Chondrocyte (in vitro differentiated cells): ENCODE measurements around the gene UBLCP1. TPM values are rescaled to one million over a fixed set of nuclear protein-coding genes. Genes with fewer than 3 reads are reported as not detected.

ENCODE experiments used
- DNase-seq: peaks from one replicate; pipeline ENCODE4 v3.0.0; 2021; ENCODE audit warnings: mixed read lengths, low spot score
- H3K27ac Mint-ChIP-seq: one replicate; pipeline ENCODE4 v1.8.0; 2021; ENCODE audit warnings: mild to moderate bottlenecking, moderate library complexity, mixed read lengths; ENCODE audit not compliant: unreplicated experiment
- H3K27me3 Mint-ChIP-seq: 2 replicates; pipeline ENCODE4 v1.8.0; 2021; ENCODE audit warnings: low read depth, mixed read lengths
- H3K36me3 Mint-ChIP-seq: 2 replicates; pipeline ENCODE4 v1.8.0; 2021; ENCODE audit warnings: low read depth, mixed read lengths
- H3K4me1 Mint-ChIP-seq: 2 replicates; pipeline ENCODE4 v1.8.0; 2021; ENCODE audit warnings: low read depth, mild to moderate bottlenecking, mixed read lengths
- H3K4me3 Mint-ChIP-seq: one replicate; pipeline ENCODE4 v1.8.0; 2021; ENCODE audit warnings: mild to moderate bottlenecking, moderate library complexity, mixed read lengths; ENCODE audit not compliant: unreplicated experiment
- H3K9me3 Mint-ChIP-seq: 2 replicates; pipeline ENCODE4 v1.8.0; 2021; ENCODE audit warnings: low read depth, mixed read lengths
- CTCF ChIP-seq: fragments of 200-600 bp; sonication (generic); IDR thresholded peaks from 2 replicates; pipeline ENCODE4 v1.5.0; 2021; ENCODE audit warnings: antibody characterized with exemption, mild to moderate bottlenecking, moderate library complexity
- total RNA-seq: library from RNA; stranded (reverse); gene quantifications from 3 replicates; pipeline ENCODE4 v1.2.1, GENCODE V29; 2021

Gene UBLCP1
- total RNA-seq, 1 donor from 2014 or later: 33.2 TPM

- DNase-seq: no peak
- Mint-ChIP-seq H3K36me3 (no peaks in the 10 kb centered on the region), H3K27ac (no peak overlapping the region), H3K27me3 (peaks cover 10% of the 10 kb centered on the region), H3K9me3 (no peaks in the 10 kb centered on the region), H3K4me3 (no peak overlapping the region), H3K4me1 (peaks cover 12% of the 10 kb centered on the region)
- TF ChIP-seq CTCF: no peak
Measured at GRCh38 chr5:159241946-159242552, 21.0 kb upstream of the UBLCP1 start.

GRCh38 chr5:159242656-159243055 is 20.4 kb upstream of the UBLCP1 start:
- Mint-ChIP-seq H3K4me3 (no peak overlapping the region), H3K9me3 (no peaks in the 10 kb centered on the region), H3K36me3 (no peaks in the 10 kb centered on the region), H3K27me3 (peaks cover 10% of the 10 kb centered on the region), H3K27ac (no peak overlapping the region), H3K4me1 (peaks cover 12% of the 10 kb centered on the region)
- no peak for DNase-seq
- TF ChIP-seq CTCF: no peak

GRCh38 chr5:159243385-159243784 is 19.7 kb upstream of the UBLCP1 start:
- Mint-ChIP-seq H3K36me3 (no peaks in the 10 kb centered on the region), H3K9me3 (no peaks in the 10 kb centered on the region), H3K27ac (no peak overlapping the region), H3K27me3 (peaks cover 10% of the 10 kb centered on the region), H3K4me1 (peaks cover 12% of the 10 kb centered on the region), H3K4me3 (no peak overlapping the region)
- no peak for DNase-seq
- no peak for TF ChIP-seq CTCF

GRCh38 chr5:159244163-159244562 is 18.9 kb upstream of the UBLCP1 start:
- TF ChIP-seq CTCF: no peak
- H3K27me3 Mint-ChIP-seq: peaks cover 15% of the 10 kb centered on the region
- H3K9me3 Mint-ChIP-seq: no peaks in the 10 kb centered on the region
- no peak overlapping the region for H3K27ac Mint-ChIP-seq
- peaks cover 12% of the 10 kb centered on the region for H3K4me1 Mint-ChIP-seq
- DNase-seq: no peak
- H3K4me3 Mint-ChIP-seq: no peak overlapping the region
- peaks cover 2% of the 10 kb centered on the region for H3K36me3 Mint-ChIP-seq

GRCh38 chr5:159244890-159245289 is 18.2 kb upstream of the UBLCP1 start:
- H3K4me3 Mint-ChIP-seq: no peak overlapping the region
- no peak overlapping the region for H3K27ac Mint-ChIP-seq
- no peak for TF ChIP-seq CTCF
- no peaks in the 10 kb centered on the region for H3K9me3 Mint-ChIP-seq
- peaks cover 20% of the 10 kb centered on the region for H3K27me3 Mint-ChIP-seq
- DNase-seq: no peak
- H3K36me3 Mint-ChIP-seq: peaks cover 2% of the 10 kb centered on the region
- H3K4me1 Mint-ChIP-seq: peaks cover 10% of the 10 kb centered on the region
